Epithelial cell of proximal tubule (primary cell): ENCODE data around the gene TRMO. TPM values are rescaled to one million over a fixed set of nuclear protein-coding genes. Genes with fewer than 3 reads are reported as not detected.

ENCODE experiments used
- DNase-seq: peaks from one replicate; pipeline ENCODE4 v3.0.0-alpha.2; 2011; ENCODE audit warnings: low read depth
- H3K4me3 ChIP-seq: 2 replicates; pipeline ENCODE4 v1.5.1; 2011; ENCODE audit warnings: low read depth, mild to moderate bottlenecking, low read length
- CTCF ChIP-seq: conservative IDR thresholded peaks from 2 replicates; pipeline ENCODE4 v1.5.1; 2012; ENCODE audit warnings: low read depth, mild to moderate bottlenecking, low read length
- total RNA-seq: library from RNA; depleted of rRNA; stranded (reverse); fragments of >200 nt; gene quantifications from 2 replicates; pipeline ENCODE4 v1.2.3, GENCODE V29; 2015

Gene TRMO
- total RNA-seq, 1 donor from 2014 or later = 12.2 TPM

- H3K4me3 ChIP-seq = no peak overlapping the region
- no peak for DNase-seq
- no peak for TF ChIP-seq CTCF
These were observed 53.4 kb downstream of the TRMO start for GRCh38 chr9:97868859-97869258.

DNA sequence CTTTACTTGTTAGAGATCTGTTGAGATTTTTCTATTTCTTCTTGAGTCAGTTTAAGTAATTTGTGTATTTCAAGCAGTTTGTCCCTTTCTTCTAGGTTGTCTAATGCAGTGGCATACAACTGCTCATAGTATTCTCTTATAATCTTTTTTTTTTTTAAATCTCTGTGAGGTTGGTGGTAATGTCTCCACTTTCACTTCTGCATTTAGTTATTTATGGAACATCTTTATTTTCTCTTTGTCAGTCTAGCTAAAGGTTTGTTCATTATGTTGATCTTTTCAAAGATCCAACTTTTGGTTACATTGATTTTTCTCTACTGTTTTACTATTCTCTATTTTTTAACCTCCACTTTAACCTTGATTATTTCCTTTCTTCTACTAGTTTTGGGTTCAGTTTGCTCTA, 55.5 kb downstream of the TRMO start:
- DNase-seq = no peak
- TF ChIP-seq CTCF = no peak
- H3K4me3 ChIP-seq = no peak overlapping the region

DNA sequence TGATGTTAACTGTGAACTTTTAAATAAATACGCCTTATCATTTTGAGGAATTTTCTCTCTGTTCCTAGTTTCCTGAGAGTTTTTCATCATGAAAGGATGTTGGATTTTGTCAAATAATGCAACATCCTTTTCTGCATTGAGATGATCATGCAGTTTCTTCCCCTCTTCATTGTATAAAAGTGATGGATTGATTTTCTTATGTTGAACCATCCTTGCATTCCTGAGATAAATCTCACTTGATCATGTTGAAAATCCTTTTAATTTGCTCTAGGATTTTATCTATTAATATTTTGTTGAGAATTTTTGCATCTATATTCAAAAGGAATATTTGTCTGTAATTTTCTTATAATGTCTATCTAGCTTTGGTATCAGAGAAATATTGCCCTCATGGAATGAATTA, 56.0 kb downstream of the TRMO start:
- H3K4me3 ChIP-seq = no peak overlapping the region
- DNase-seq = no peak
- no peak for TF ChIP-seq CTCF

DNA sequence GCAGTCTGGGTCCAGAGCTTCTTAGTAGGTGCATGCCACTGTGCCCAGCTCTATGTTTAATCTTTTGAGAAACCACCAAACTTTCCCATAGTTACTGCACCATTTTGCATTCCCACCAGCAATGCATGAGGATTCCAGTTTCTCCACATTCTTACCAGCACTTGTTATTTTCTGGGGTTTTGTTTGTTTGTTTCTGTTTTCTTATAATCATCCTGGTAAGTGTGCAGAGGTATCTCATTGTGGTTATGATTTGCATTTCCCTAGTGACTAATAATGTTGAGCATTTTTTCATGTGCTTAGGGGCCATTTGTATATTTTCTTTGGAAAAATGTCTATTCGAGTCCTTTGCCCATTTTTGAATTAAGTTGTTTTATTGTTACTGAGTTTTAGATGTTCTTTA, 57.9 kb downstream of the TRMO start:
- no peak overlapping the region for H3K4me3 ChIP-seq
- DNase-seq = no peak
- TF ChIP-seq CTCF = no peak

DNA sequence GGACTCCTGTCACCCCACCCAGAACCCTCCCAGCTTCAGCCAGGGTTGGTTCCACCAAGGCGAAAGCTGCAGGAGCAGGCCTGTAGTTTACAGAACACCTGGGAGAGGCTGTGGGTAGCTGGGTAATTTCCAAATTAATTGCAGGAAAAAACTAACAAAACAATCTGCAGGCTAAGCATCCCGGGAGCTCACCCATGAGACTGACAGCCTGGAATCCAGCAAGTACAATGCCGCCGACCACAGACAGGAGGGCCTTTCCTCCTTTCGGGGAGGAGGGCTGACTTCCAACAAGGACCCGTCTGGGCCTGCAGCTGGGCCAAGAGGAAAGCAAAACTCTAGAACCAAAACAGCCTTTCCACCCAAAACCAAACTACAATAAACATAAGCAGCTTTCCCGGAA, 59.0 kb downstream of the TRMO start:
- TF ChIP-seq CTCF = no peak
- DNase-seq = no peak
- no peak overlapping the region for H3K4me3 ChIP-seq

DNA sequence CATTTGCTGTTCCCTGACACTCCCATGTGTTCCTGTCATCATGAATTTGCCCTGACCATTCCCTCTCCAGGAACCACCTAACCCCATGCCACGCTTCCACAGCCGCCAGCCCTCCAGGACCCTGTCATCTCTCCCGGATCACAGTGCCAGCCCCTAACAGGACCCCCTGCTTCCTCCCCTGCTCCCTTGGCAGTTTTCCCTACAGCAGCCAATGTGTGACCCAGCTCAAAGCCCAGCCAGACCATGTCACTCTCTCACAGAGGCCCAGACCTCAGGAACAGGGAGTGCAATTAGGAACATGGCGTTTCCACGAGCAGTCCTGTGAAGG, 61.2 kb downstream of the TRMO start:
- DNase-seq = no peak
- no peak overlapping the region for H3K4me3 ChIP-seq
- TF ChIP-seq CTCF = no peak

DNA sequence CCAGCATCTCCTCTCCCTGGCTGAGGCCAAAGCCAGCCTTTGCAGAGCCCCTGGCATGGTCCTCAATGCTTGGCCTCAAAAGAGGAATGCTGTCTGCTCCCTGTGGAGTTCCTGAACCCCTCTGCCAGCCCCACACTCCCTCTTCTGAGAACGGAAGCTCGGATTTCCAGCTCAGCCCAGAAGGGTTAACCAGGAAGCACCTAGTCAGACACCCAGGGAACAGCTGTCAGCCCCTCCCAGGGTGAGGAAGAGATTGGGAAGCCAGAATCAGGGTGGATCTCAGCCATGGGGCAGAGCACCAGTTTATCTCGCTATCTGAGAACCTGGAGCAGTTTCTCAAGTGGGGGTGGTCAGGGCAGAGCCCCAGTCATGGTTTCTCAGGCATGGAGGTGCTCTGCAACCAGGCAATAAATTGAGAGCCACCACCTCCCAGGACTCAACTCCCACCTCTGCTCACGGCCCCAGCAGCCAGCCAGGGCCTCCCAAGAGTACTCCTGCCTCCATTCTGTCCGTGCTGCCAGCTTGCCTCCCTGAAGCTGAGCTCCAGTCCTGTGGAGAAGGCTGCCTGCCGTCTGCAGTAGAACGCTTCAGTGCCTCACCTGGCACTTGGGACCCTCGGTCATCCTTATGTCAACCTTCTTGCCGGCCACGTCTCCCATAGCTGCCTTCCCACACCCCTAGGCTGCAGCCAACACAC, 61.7 kb downstream of the TRMO start:
- no peak for DNase-seq
- no peak for TF ChIP-seq CTCF
- H3K4me3 ChIP-seq = no peak overlapping the region
